Epithelial cell of proximal tubule (primary cell): ENCODE data around the gene SRSF1. TPM values are rescaled to one million over a fixed set of nuclear protein-coding genes. Genes with fewer than 3 reads are reported as not detected.

Experiments used
- DNase-seq: peaks from one replicate; pipeline ENCODE4 v3.0.0-alpha.2; 2011; ENCODE audit warnings: low read depth
- H3K4me3 ChIP-seq: 2 replicates; pipeline ENCODE4 v1.5.1; 2011; ENCODE audit warnings: low read depth, mild to moderate bottlenecking, low read length
- CTCF ChIP-seq: conservative IDR thresholded peaks from 2 replicates; pipeline ENCODE4 v1.5.1; 2012; ENCODE audit warnings: low read depth, mild to moderate bottlenecking, low read length
- total RNA-seq: library from RNA; depleted of rRNA; stranded (reverse); fragments of >200 nt; gene quantifications from 2 replicates; pipeline ENCODE4 v1.2.3, GENCODE V29; 2015

SRSF1 gene
- total RNA-seq, 1 donor from 2014 or later = 293 TPM

GRCh38 chr17:57971572-57971971 is 35.5 kb downstream of the SRSF1 start:
- DNase-seq = no peak
- no peak for TF ChIP-seq CTCF
- no peak overlapping the region for H3K4me3 ChIP-seq

- H3K4me3 ChIP-seq = no peak overlapping the region
- DNase-seq = no peak
- no peak for TF ChIP-seq CTCF
These were observed 36.3 kb downstream of the SRSF1 start for GRCh38 chr17:57970710-57971109.

GRCh38 chr17:57968456-57968855 is 38.6 kb downstream of the SRSF1 start:
- no peak for DNase-seq
- H3K4me3 ChIP-seq = no peak overlapping the region
- no peak for TF ChIP-seq CTCF

GRCh38 chr17:57966875-57967274 is 40.2 kb downstream of the SRSF1 start:
- no peak for TF ChIP-seq CTCF
- no peak overlapping the region for H3K4me3 ChIP-seq
- DNase-seq = no peak

- H3K4me3 ChIP-seq = no peak overlapping the region
- no peak for DNase-seq
- TF ChIP-seq CTCF = no peak
These were observed 40.8 kb downstream of the SRSF1 start for GRCh38 chr17:57966246-57966645.

GRCh38 chr17:57965521-57966160 is 41.4 kb downstream of the SRSF1 start:
- no peak overlapping the region for H3K4me3 ChIP-seq
- no peak for TF ChIP-seq CTCF
- no peak for DNase-seq

GRCh38 chr17:57963149-57963511 is 43.9 kb downstream of the SRSF1 start:
- TF ChIP-seq CTCF = no peak
- DNase-seq = no peak
- H3K4me3 ChIP-seq = no peak overlapping the region
